ENCODE measurements around the gene NEURL1.

NEURL1 gene

DNA sequence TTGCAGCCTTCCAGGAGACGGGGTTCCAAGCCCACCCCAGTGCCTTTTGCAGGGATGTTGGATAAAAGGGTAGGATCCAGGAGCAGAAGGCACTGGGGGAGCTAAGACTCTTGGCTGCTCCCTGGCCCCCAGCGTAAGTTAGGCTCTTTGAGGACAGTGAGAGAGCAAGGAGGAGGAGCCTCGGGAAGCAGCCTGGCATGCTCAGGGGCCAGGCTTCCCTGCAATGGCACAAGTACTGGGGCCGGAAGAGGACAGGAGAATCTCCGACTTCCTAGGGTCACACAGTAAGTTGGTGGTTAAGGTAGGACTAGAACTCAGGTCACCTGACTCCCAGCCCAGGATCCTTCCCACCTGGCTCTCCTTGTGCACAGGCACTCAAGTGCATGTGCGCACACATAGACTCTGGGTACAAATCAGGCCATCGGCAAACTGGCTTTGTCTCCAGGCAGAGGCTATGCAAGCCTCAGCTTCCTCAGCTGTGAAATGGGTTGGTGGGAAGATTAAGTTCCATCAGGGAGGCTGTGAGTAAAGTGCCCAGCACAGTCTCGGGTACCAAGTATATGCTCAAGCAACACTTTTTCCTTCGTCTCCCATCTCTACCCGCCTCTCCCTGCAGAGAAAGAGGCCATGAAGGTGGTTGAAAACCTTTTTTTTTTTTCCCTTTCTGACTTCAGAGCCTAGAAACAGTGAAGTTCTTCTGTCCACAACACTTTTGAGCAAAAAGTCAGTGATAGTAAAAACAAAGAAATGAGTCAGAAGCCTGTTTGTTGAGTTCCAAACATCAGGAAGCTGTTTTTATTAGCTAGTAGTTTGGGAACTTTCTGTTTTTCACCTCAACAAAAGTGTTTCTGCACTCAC lies 79.1 kb downstream of the NEURL1 start:
- DNase-seq (ENCODE audit: low read depth), result no peak
- no peak overlapping the region for H3K4me3 ChIP-seq (ENCODE audit: low read depth, low read length)
- TF ChIP-seq CTCF (IDR thresholded peaks at IDR 0.05; ENCODE audit: insufficient read depth, low read depth, low read length, missing control alignments), result no peak

GRCh38 chr10:103573205-103573487 lies 79.6 kb downstream of the NEURL1 start:
- no peak for TF ChIP-seq CTCF (IDR thresholded peaks at IDR 0.05; ENCODE audit: insufficient read depth, low read depth, low read length, missing control alignments)
- H3K4me3 ChIP-seq (ENCODE audit: low read depth, low read length), result no peak overlapping the region
- DNase-seq (ENCODE audit: low read depth), result no peak

GRCh38 chr10:103574097-103575061 lies 80.9 kb downstream of the NEURL1 start:
- DNase-seq (ENCODE audit: low read depth), result no peak
- H3K4me3 ChIP-seq (ENCODE audit: low read depth, low read length), result no peak overlapping the region
- no peak for TF ChIP-seq CTCF (IDR thresholded peaks at IDR 0.05; ENCODE audit: insufficient read depth, low read depth, low read length, missing control alignments)

DNA sequence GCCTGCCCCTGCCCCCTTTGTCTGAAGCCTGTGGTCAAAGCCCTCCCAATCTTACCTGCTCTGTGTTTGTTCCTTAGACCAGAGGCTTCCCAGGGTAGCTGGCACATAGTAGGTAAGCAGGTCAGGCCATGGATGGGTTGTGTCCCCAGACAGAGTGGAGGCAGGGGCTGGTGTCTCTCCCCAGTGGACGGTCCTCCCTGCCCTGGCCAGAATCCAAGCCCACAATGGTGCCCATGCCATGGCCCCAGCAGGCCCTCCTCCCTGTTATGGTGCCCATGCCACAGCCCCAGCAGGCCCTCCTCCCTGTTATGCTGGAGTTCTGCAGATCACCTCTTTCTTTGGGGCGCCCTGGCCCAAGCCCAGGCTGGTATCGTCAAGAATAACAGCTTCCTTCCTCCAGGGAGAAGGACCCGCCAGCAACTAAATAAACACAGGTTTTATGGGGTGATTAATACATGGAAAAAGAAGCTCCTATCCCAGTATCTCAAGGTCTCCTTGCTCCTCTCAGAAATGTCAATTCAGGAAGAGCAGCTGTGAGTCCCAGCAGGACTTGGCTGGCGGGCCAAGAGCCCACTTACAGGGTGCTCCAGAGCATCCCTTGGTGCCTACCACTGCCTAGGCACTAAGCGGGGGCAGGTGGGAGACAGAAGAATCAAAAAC lies 82.0 kb downstream of the NEURL1 start:
- H3K4me3 ChIP-seq (ENCODE audit: low read depth, low read length), result no peak overlapping the region
- DNase-seq (ENCODE audit: low read depth), result no peak
- no peak for TF ChIP-seq CTCF (IDR thresholded peaks at IDR 0.05; ENCODE audit: insufficient read depth, low read depth, low read length, missing control alignments)

GRCh38 chr10:103576076-103576471 lies 82.6 kb downstream of the NEURL1 start:
- no peak for DNase-seq (ENCODE audit: low read depth)
- H3K4me3 ChIP-seq (ENCODE audit: low read depth, low read length), result no peak overlapping the region
- no peak for TF ChIP-seq CTCF (IDR thresholded peaks at IDR 0.05; ENCODE audit: insufficient read depth, low read depth, low read length, missing control alignments)

GRCh38 chr10:103576862-103577261 lies 83.4 kb downstream of the NEURL1 start:
- no peak overlapping the region for H3K4me3 ChIP-seq (ENCODE audit: low read depth, low read length)
- DNase-seq (ENCODE audit: low read depth), result no peak
- no peak for TF ChIP-seq CTCF (IDR thresholded peaks at IDR 0.05; ENCODE audit: insufficient read depth, low read depth, low read length, missing control alignments)
